IMR-90 (cell line): ENCODE data around the gene SLC4A2. TPM values are rescaled to one million over a fixed set of nuclear protein-coding genes. Genes with fewer than 3 reads are reported as not detected.

ENCODE experiments used
- ATAC-seq: fragments of 200-7000 bp; cut with Tn5 transposase; 2 replicates; pipeline ENCODE4 v1.9.1; 2020; ENCODE audit warnings: low read depth, mild to moderate bottlenecking, moderate library complexity
- BruUV-seq: library from RNA; stranded (reverse); fragments of 400-500 nt; replicated peaks from 2 replicates; lab custom pipeline; 2021; lab: Mats Ljungman, UMichigan
- CTCF ChIA-PET: fragments of 300-600 bp; formaldehyde crosslinking; extraction: SDS; loops from one replicate; lab custom pipeline; 2021; ENCODE audit warnings: antibody characterized with exemption; lab: Yijun Ruan, JAX
- POLR2A ChIA-PET: fragments of 300-600 bp; sonication (Branson Sonifier 250); formaldehyde crosslinking; loops from one replicate; lab custom pipeline; 2022; ENCODE audit warnings: antibody characterized with exemption; ENCODE audit not compliant: unreplicated experiment; lab: Charles Lee
- DNase-seq: peaks from one replicate; pipeline ENCODE4 v3.0.0; 2013
- H2AFZ ChIP-seq: replicated peaks from 2 replicates; pipeline ENCODE3; 2013; ENCODE audit warnings: low read length, mild to moderate bottlenecking; ENCODE audit not compliant: poor library complexity
- H2AK5ac ChIP-seq: 2 replicates; pipeline ENCODE4 v1.6.1; 2013; ENCODE audit warnings: low read depth, low read length, inconsistent platforms
- H2AK9ac ChIP-seq: replicated peaks from 2 replicates; pipeline ENCODE3; 2013; ENCODE audit warnings: mild to moderate bottlenecking, low read depth, low read length, moderate library complexity; ENCODE audit not compliant: poor library complexity
- H2BK120ac ChIP-seq: 2 replicates; pipeline ENCODE4 v1.6.1; 2013; ENCODE audit warnings: low read depth, low read length, inconsistent platforms
- H2BK15ac ChIP-seq: 3 replicates; pipeline ENCODE4 v1.6.1; 2013; ENCODE audit warnings: low read depth, low read length, inconsistent platforms
- H2BK20ac ChIP-seq: 2 replicates; pipeline ENCODE4 v1.6.1; 2013; ENCODE audit warnings: low read depth, mild to moderate bottlenecking, inconsistent platforms, low read length, moderate library complexity
- H2BK5ac ChIP-seq: 2 replicates; pipeline ENCODE4 v1.6.1; 2013; ENCODE audit warnings: mild to moderate bottlenecking, low read depth, low read length, inconsistent platforms; ENCODE audit not compliant: poor library complexity, severe bottlenecking
- H3K14ac ChIP-seq: replicated peaks from 2 replicates; pipeline ENCODE4 v1.6.1; 2013; ENCODE audit warnings: low read depth, low read length, inconsistent platforms
- H3K18ac ChIP-seq: 2 replicates; pipeline ENCODE4 v1.6.1; 2013; ENCODE audit warnings: low read depth, low read length, control low read depth
- H3K23ac ChIP-seq: 2 replicates; pipeline ENCODE4 v1.6.1; 2013; ENCODE audit warnings: low read depth, low read length, inconsistent platforms
- H3K27ac ChIP-seq: 2 replicates; pipeline ENCODE4 v1.5.1; 2013; ENCODE audit warnings: mild to moderate bottlenecking, control low read depth, low read length; ENCODE audit not compliant: insufficient read depth
- H3K27me3 ChIP-seq: 2 replicates; pipeline ENCODE4 v1.6.1; 2013; ENCODE audit warnings: low read length; ENCODE audit not compliant: control insufficient read depth, insufficient read depth
- H3K36me3 ChIP-seq: 2 replicates; pipeline ENCODE4 v1.6.1; 2013; ENCODE audit warnings: low read length, mixed read lengths; ENCODE audit not compliant: control insufficient read depth, insufficient read depth
- H3K4ac ChIP-seq: 2 replicates; pipeline ENCODE4 v1.6.1; 2013; ENCODE audit warnings: low read depth, low read length, inconsistent platforms
- H3K4me1 ChIP-seq: 2 replicates; pipeline ENCODE4 v1.6.1; 2013; ENCODE audit warnings: low read length, mixed read lengths; ENCODE audit not compliant: control insufficient read depth, insufficient read depth
- H3K4me2 ChIP-seq: 2 replicates; pipeline ENCODE4 v1.6.1; 2013; ENCODE audit warnings: low read depth, mild to moderate bottlenecking, control low read depth, low read length, moderate library complexity
- H3K4me3 ChIP-seq: 2 replicates; pipeline ENCODE4 v1.5.1; 2013; ENCODE audit warnings: low read depth, mild to moderate bottlenecking, control low read depth, low read length, moderate library complexity; ENCODE audit not compliant: insufficient read depth
- H3K56ac ChIP-seq: 2 replicates; pipeline ENCODE4 v1.6.1; 2013; ENCODE audit warnings: low read length, inconsistent platforms; ENCODE audit not compliant: insufficient read depth; ENCODE audit errors: extremely low read depth
- H3K79me1 ChIP-seq, 2 experiments: 2 replicates each; pipeline ENCODE4 v1.6.1; 2013; ENCODE audit warnings: low read length in 2 of 2, inconsistent platforms in 1 of 2, low read depth in 1 of 2
- H3K9ac ChIP-seq: 2 replicates; pipeline ENCODE4 v1.6.1; 2013; ENCODE audit warnings: low read depth, low read length, control low read depth
- H3K9me1 ChIP-seq: 2 replicates; pipeline ENCODE4 v1.6.1; 2013; ENCODE audit warnings: low read length, inconsistent platforms; ENCODE audit not compliant: insufficient read depth
- H3K9me3 ChIP-seq: 2 replicates; pipeline ENCODE4 v1.6.1; 2013; ENCODE audit warnings: low read length; ENCODE audit not compliant: control insufficient read depth, insufficient read depth
- H4K20me1 ChIP-seq: 2 replicates; pipeline ENCODE4 v1.6.1; 2013; ENCODE audit warnings: low read length, inconsistent platforms; ENCODE audit not compliant: insufficient read depth
- H4K5ac ChIP-seq: 2 replicates; pipeline ENCODE4 v1.6.1; 2013; ENCODE audit warnings: mild to moderate bottlenecking, low read depth, low read length, control low read depth
- H4K8ac ChIP-seq, 2 experiments: 2 replicates each; pipeline ENCODE4 v1.6.1; 2013; ENCODE audit warnings: low read depth in 2 of 2, low read length in 2 of 2, control low read depth in 1 of 2, inconsistent platforms in 1 of 2
- H4K91ac ChIP-seq: 2 replicates; pipeline ENCODE4 v1.6.1; 2013; ENCODE audit warnings: low read depth, low read length, inconsistent platforms; ENCODE audit not compliant: insufficient read depth
- ELK1 ChIP-seq: fragments of 150-350 bp; IDR thresholded peaks from 2 replicates; pipeline ENCODE4 v1.6.1; 2016; ENCODE audit warnings: low read depth, mild to moderate bottlenecking, low read length, moderate library complexity, borderline replicate concordance
- MAFK ChIP-seq: IDR thresholded peaks from 2 replicates; pipeline ENCODE4 v1.6.1; 2012; ENCODE audit warnings: low read depth, low read length, improper control_type of control experiment
- MAZ ChIP-seq: IDR thresholded peaks from 2 replicates; pipeline ENCODE4 v1.6.1; 2012; ENCODE audit warnings: low read depth, mild to moderate bottlenecking, low read length, improper control_type of control experiment, moderate library complexity, borderline replicate concordance
- MXI1 ChIP-seq: IDR thresholded peaks from 2 replicates; pipeline ENCODE4 v1.6.1; 2012; ENCODE audit warnings: low read depth, mild to moderate bottlenecking, low read length, moderate library complexity, borderline replicate concordance
- NFE2L2 ChIP-seq: fragments of 150-350 bp; IDR thresholded peaks from 2 replicates; pipeline ENCODE4 v1.6.1; 2016; ENCODE audit warnings: low read depth, mild to moderate bottlenecking, low read length
- POLR2A ChIP-seq: IDR thresholded peaks from 2 replicates; pipeline ENCODE4 v1.6.1; 2012; ENCODE audit warnings: mild to moderate bottlenecking, low read depth, low read length
- RAD21 ChIP-seq: IDR thresholded peaks from 2 replicates; pipeline ENCODE4 v1.6.1; 2012; ENCODE audit warnings: low read length, improper control_type of control experiment
- RCOR1 ChIP-seq: IDR thresholded peaks from 2 replicates; pipeline ENCODE4 v1.6.1; 2012; ENCODE audit warnings: mild to moderate bottlenecking, low read length, improper control_type of control experiment; ENCODE audit not compliant: insufficient replicate concordance
- RFX5 ChIP-seq: IDR thresholded peaks from 2 replicates; pipeline ENCODE4 v1.8.0; 2012; ENCODE audit warnings: low read depth, mild to moderate bottlenecking, low read length, moderate library complexity
- SMC3 ChIP-seq: fragments of 150-350 bp; IDR thresholded peaks from 2 replicates; pipeline ENCODE4 v1.6.1; 2016; ENCODE audit warnings: low read depth, mild to moderate bottlenecking, antibody characterized with exemption, low read length, moderate library complexity
- WGBS, 2 experiments: methylation state at CpG; one replicate each; pipeline versions ENCODE4 v1.1.5 to v1.1.7; 2013; ENCODE audit warnings: missing lambda C conversion rate in 2 of 2; ENCODE audit not compliant: insufficient read length in 1 of 2; ENCODE audit errors: extremely low coverage in 2 of 2; 5-methylcytosine and 5-hydroxymethylcytosine counted together
- dilution Hi-C: fragments of 300-500 bp; cut with HindIII; formaldehyde crosslinking; loops from one replicate; pipeline ENCODE4 v1.14.3; 2018; ENCODE audit warnings: low sequenced_read_pairs; ENCODE audit not compliant: unreplicated experiment
- in situ Hi-C: fragments of 300-500 bp; cut with MboI; formaldehyde crosslinking; loops from 3 replicates; pipeline ENCODE4 v1.14.3; 2019; ENCODE audit warnings: low sequenced_read_pairs, inconsistent platforms, mixed read lengths
- intact Hi-C: fragments of 100-400 bp; cut with micrococcal nuclease; formaldehyde crosslinking; loops from 2 replicates; pipeline ENCODE4 v1.10.0; 2022
- polyA plus RNA-seq, 3 experiments: library from polyadenylated mRNA; depleted of rRNA; stranded (reverse); fragments of >200 nt; gene quantifications; 2 replicates each; pipeline ENCODE4 v1.2.3, GENCODE V29; 2012; ENCODE audit warnings: low replicate concordance in 1 of 3
- total RNA-seq: library from RNA; depleted of rRNA; stranded (reverse); fragments of >200 nt; gene quantifications from 2 replicates; pipeline ENCODE4 v1.2.3, GENCODE V29; 2012
- TF ChIP-seq, protein P1 (sequence below): fragments of 150-350 bp; IDR thresholded peaks from 2 replicates; pipeline ENCODE4 v1.6.1; 2017; ENCODE audit warnings: mild to moderate bottlenecking, antibody characterized with exemption, low read length, low read depth

Gene SLC4A2
- total and polyA plus RNA-seq, 2 of the 4 experiments (the other 2 are of a cell fraction): 29.6 to 91.0 TPM

DNA sequence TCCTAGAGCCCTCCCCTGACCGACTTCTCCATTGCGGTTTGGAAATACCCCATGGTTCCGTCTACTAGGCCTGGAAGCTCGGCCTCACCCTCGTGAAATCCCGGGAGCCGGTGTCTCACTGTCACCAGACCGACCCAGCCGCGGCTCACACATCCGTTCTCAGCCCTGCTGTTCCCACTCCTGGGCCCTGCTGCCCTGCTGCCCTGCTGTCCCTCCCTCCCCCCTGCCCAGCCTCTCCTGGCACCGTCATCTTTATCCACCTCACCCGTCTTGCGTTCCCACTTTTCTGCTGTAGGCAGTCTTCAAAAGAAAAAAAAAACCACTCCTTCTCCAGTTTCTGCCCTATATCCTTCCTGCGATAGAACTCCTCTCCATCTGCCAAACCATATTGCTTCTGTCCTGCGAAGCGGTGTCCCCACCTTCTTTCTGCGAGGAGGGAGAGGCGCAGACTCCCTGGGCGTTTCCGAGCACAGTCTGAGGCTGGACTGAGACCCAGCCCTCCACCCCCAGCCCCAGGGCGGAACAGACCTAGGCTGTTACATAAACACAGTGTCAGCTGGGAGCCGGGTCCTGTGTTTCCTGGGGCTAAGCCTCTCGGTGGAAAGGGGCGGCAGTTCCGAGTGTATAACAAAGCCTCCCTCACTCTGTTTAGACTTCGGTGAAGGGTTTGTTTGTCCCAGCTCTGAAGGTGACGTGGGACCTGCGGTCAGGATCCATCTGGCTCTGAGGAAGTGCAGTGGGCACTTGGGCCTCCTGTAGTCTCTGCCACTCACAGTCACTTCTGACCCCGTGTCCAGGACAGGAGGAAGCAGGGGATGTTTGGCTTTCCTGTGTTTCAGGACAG lies 29.7 kb downstream of the SLC4A2 start:
- DNase-seq: peak; percentile 76
- Histone ChIP-seq H3K27me3 (no peaks in the 10 kb centered on the region), H3K9ac (peak overlapping the region; percentile 80), H2BK120ac (peak overlapping the region; percentile 52), H2AK9ac (peak overlapping the region; percentile 76), H3K4ac (peak overlapping the region; percentile 81), H2AFZ (peak overlapping the region; percentile 81), H4K5ac (peak overlapping the region; percentile 4; the same call in 1 of the 2 replicates), H3K79me1 (peaks cover 4 to 58% of the 10 kb centered on the region in 2 experiments; a peak in 2 of 4 replicates), H3K27ac (peak overlapping the region; percentile 50), H2BK20ac (peak overlapping the region; percentile 2; the same call in 1 of the 2 replicates), H2BK15ac (peak overlapping the region; percentile 2; the same call in 1 of the 3 replicates), H4K20me1 (peaks cover 65% of the 10 kb centered on the region), H4K91ac (peak overlapping the region; percentile 70), H3K36me3 (peaks cover 11% of the 10 kb centered on the region; the same call in 1 of the 2 replicates), H4K8ac (peak overlapping the region; percentile 8 to 25; a peak in 3 of 4 replicates), H3K4me2 (peak overlapping the region; percentile 54), H3K56ac (peak overlapping the region; percentile 49), H3K14ac (peak overlapping the region; percentile 89), H2BK5ac (peak overlapping the region; percentile 51), H3K9me3 (no peaks in the 10 kb centered on the region), H3K4me1 (peaks cover 21% of the 10 kb centered on the region), H3K9me1 (peaks cover 8% of the 10 kb centered on the region; the same call in 1 of the 2 replicates), H3K4me3 (peak overlapping the region; percentile 86), H2AK5ac (peak overlapping the region; percentile 77), H3K18ac (0 out of 2 replicates have a peak overlapping the region, but pooled peaks have one; percentile 6), H3K23ac (peak overlapping the region; percentile 96)
- peak; percentile 31 for ATAC-seq
- no TSS peak for BruUV-seq
- dilution Hi-C loops (no loop called here), in situ Hi-C loops (no loop called here), intact Hi-C loops (loop anchor here (1.0 kb wide), 1 partner anchor 22 kb away; no protein-coding TSS in a partner anchor)
- POLR2A ChIA-PET: interaction anchor here (0.5 to 1.0 kb wide), 2 partner anchors 19 to 24 kb away, joined by 3 to 5 read pairs; no protein-coding TSS in a partner anchor
- CTCF ChIA-PET: interaction anchor here (0.9 to 1.3 kb wide), 4 partner anchors 21 to 35 kb away, joined by 3 to 4 read pairs (median 3); no protein-coding TSS in a partner anchor
- TF ChIP-seq SMC3 (no peak), ELK1 (no peak), POLR2A (peak; percentile 69; the same call in 1 of the 2 replicates), RCOR1 (peak; percentile 40), RFX5 (no peak), NFE2L2 (no peak), MXI1 (no peak; the same call in 1 of the 2 replicates), RAD21 (no peak), MAFK (no peak), MAZ (no peak; the same call in none of the 2 replicates)
- TF ChIP-seq, protein P1, sequence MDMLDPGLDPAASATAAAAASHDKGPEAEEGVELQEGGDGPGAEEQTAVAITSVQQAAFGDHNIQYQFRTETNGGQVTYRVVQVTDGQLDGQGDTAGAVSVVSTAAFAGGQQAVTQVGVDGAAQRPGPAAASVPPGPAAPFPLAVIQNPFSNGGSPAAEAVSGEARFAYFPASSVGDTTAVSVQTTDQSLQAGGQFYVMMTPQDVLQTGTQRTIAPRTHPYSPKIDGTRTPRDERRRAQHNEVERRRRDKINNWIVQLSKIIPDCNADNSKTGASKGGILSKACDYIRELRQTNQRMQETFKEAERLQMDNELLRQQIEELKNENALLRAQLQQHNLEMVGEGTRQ: 0 out of 2 replicates have a peak, but pooled peaks have one; percentile 15
- WGBS, 2 experiments: 8% methylated on average over 12 of the region's 30 CpGs; no CpG with 5 or more reads in 1 of the 2 experiments
